Measurements from ENCODE around the gene GABRA6. TPM values are rescaled to one million over a fixed set of nuclear protein-coding genes. Genes with fewer than 3 reads are reported as not detected.

The GABRA6 gene
- total RNA-seq, 1 donor from 2014 or later, result not detected

Other genes with a start within 250 kb of the GABRA6 start
- 0.64 and 1.9 TPM in 2 replicates for gene GABRB2, start 139.0 kb upstream of the GABRA6 start, total RNA-seq
- not detected in 2 replicates for gene GABRA1, start 162.4 kb downstream of the GABRA6 start, total RNA-seq